Gastrocnemius medialis (tissue), 4 donors: ENCODE data around the gene OR6B2. TPM values are rescaled to one million over a fixed set of nuclear protein-coding genes. Genes with fewer than 3 reads are reported as not detected.
"Not testable (repeated sequence)": the region's sequence is repeated elsewhere in the genome, so short reads cannot be mapped to it uniquely, and the experiment has no call there.

Experiments
- ATAC-seq, 2 donors: fragments of 150-250 bp; one replicate each; pipeline ENCODE4 v1.9.1; 2016
- DNase-seq, 2 donors: peaks; one replicate each; pipeline ENCODE4 v3.0.0-alpha.2; 2019
- H3K27ac ChIP-seq, 4 donors: fragments of 200-600 bp; sonication (generic); 1 replicate in 1 of 4; 2 replicates in 3 of 4; pipeline ENCODE4 v1.5.1; 2016 to 2018; ENCODE audit warnings: mild to moderate bottlenecking in 2 of 4, moderate library complexity in 1 of 4
- H3K27me3 ChIP-seq, 3 donors: fragments of 200-600 bp; sonication (generic) in 2 of 3; 1 replicate in 1 of 3; 2 replicates in 2 of 3; pipeline versions ENCODE4 v1.5.1 to v1.6.0; 2016 to 2019; ENCODE audit warnings: mild to moderate bottlenecking in 1 of 3, moderate library complexity in 1 of 3
- H3K36me3 ChIP-seq, 2 donors: fragments of 200-600 bp; sonication (generic) in 1 of 2; one replicate each; pipeline ENCODE4 v1.5.1; 2017 to 2018
- H3K4me1 ChIP-seq, 2 donors: fragments of 200-600 bp; sonication (generic) in 1 of 2; one replicate each; pipeline ENCODE4 v1.5.1; 2016 to 2017; ENCODE audit warnings: mild to moderate bottlenecking in 2 of 2
- H3K4me3 ChIP-seq, 4 donors: fragments of 200-600 bp; sonication (generic) in 3 of 4; 1 replicate in 1 of 4; 2 replicates in 3 of 4; pipeline ENCODE4 v1.5.1; 2016 to 2019; ENCODE audit warnings: mild to moderate bottlenecking in 2 of 4
- H3K9me3 ChIP-seq, 3 donors: fragments of 200-600 bp; sonication (generic) in 2 of 3; 1 replicate in 1 of 3; 2 replicates in 2 of 3; pipeline ENCODE4 v1.5.1; 2016 to 2019
- CTCF ChIP-seq, 5 experiments: fragments of 450-650 bp in 3 of 5; fragments of 200-600 bp in 2 of 5; sonication (generic) in 2 of 5; IDR thresholded peaks in 4 of 5; conservative IDR thresholded peaks in 1 of 5; 1 replicate in 4 of 5; 2 replicates in 1 of 5; pipeline ENCODE4 v1.5.1; 2016 to 2019; ENCODE audit warnings: antibody characterized with exemption in 5 of 5, mild to moderate bottlenecking in 3 of 5, moderate library complexity in 3 of 5
- POLR2A ChIP-seq, 2 donors: fragments of 450-650 bp; IDR thresholded peaks; one replicate each; pipeline ENCODE4 v1.6.1; 2017; ENCODE audit warnings: antibody characterized with exemption in 2 of 2, mild to moderate bottlenecking in 2 of 2, moderate library complexity in 2 of 2
- in situ Hi-C, 4 donors: fragments of 200-750 bp; cut with MboI; loops; one replicate each; pipeline versions ENCODE4 v1.15.0 to v1.8.0; 2017; ENCODE audit warnings: low sequenced_read_pairs in 4 of 4
- intact Hi-C: fragments of 100-400 bp; cut with DNase I; formaldehyde crosslinking; loops from one replicate; pipeline ENCODE4 v1.15.1; 2023; ENCODE audit warnings: low total_unique reads
- total RNA-seq, 4 donors: library from RNA; depleted of rRNA; stranded (reverse); fragments of >200 nt; gene quantifications; one replicate each; pipeline versions ENCODE4 v1.1.0 to v1.2.3, GENCODE V29; 2016

Gene OR6B2
- total RNA-seq, 4 donors from 2014 or later = not detected

- H3K4me1 ChIP-seq = no peaks in the 10 kb centered on the region
- in situ Hi-C loops (loop anchor here in 1 of 4 donors (10.0 kb wide), 1 partner anchor 92 kb away; the partner anchor contains the start of gene OTOS), intact Hi-C loops (no loop called here)
- no peak for ATAC-seq
- TF ChIP-seq CTCF (IDR thresholded peaks at IDR 0.05 in 4 of 5, conservative IDR thresholded peaks at IDR 0.05 in 1 of 5) (no peak), POLR2A (IDR thresholded peaks at IDR 0.05) (no peak)
- no peaks in the 10 kb centered on the region for H3K9me3 ChIP-seq
- peaks cover 32 to 38% (median 38%) of the 10 kb centered on the region in 3 donors for H3K27me3 ChIP-seq
- no peaks in the 10 kb centered on the region for H3K36me3 ChIP-seq
- no peak overlapping the region for H3K27ac ChIP-seq
- H3K4me3 ChIP-seq = no peak overlapping the region
- no peak for DNase-seq
Observed at GRCh38 chr2:240052524-240052923, 22.3 kb upstream of the OR6B2 start.

- no peak for ATAC-seq
- intact Hi-C loops (no loop called here), in situ Hi-C loops (loop anchor here in 1 of 4 donors (10.0 kb wide), 1 partner anchor 93 kb away; the partner anchor contains the start of gene OTOS)
- no peak for TF ChIP-seq CTCF (IDR thresholded peaks at IDR 0.05 in 4 of 5, conservative IDR thresholded peaks at IDR 0.05 in 1 of 5)
- no peak for TF ChIP-seq POLR2A (IDR thresholded peaks at IDR 0.05)
- no peaks in the 10 kb centered on the region for H3K36me3 ChIP-seq
- no peaks in the 10 kb centered on the region for H3K9me3 ChIP-seq
- H3K27me3 ChIP-seq = peaks cover 32 to 40% (median 39%) of the 10 kb centered on the region in 3 donors
- DNase-seq = no peak
- no peak overlapping the region for H3K27ac ChIP-seq
- H3K4me3 ChIP-seq = no peak overlapping the region
- H3K4me1 ChIP-seq = no peaks in the 10 kb centered on the region
Observed at GRCh38 chr2:240051697-240052096, 21.5 kb upstream of the OR6B2 start.

- Histone ChIP-seq H3K27me3 (peaks cover 34 to 39% (median 39%) of the 10 kb centered on the region in 3 donors), H3K9me3 (no peaks in the 10 kb centered on the region), H3K4me3 (no peak overlapping the region), H3K27ac (no peak overlapping the region), H3K4me1 (no peaks in the 10 kb centered on the region), H3K36me3 (no peaks in the 10 kb centered on the region)
- TF ChIP-seq CTCF (IDR thresholded peaks at IDR 0.05 in 4 of 5, conservative IDR thresholded peaks at IDR 0.05 in 1 of 5) (no peak), POLR2A (IDR thresholded peaks at IDR 0.05) (no peak)
- in situ Hi-C loops = loop anchor here in 1 of 4 donors (10.0 kb wide), 1 partner anchor 95 kb away; the partner anchor contains the start of gene OTOS
- intact Hi-C loops = no loop called here
- ATAC-seq (no peak), DNase-seq (no peak)
Observed at GRCh38 chr2:240050278-240050677, 20.0 kb upstream of the OR6B2 start.

- DNase-seq (no peak), ATAC-seq (no peak)
- H3K27ac ChIP-seq = no peak overlapping the region
- no peak for TF ChIP-seq CTCF (IDR thresholded peaks at IDR 0.05 in 4 of 5, conservative IDR thresholded peaks at IDR 0.05 in 1 of 5)
- no peak for TF ChIP-seq POLR2A (IDR thresholded peaks at IDR 0.05)
- in situ Hi-C loops = no loop called here
- H3K4me1 ChIP-seq = no peaks in the 10 kb centered on the region
- H3K27me3 ChIP-seq = peaks cover 21 to 28% (median 24%) of the 10 kb centered on the region in 3 donors
- no peaks in the 10 kb centered on the region for H3K36me3 ChIP-seq
- H3K4me3 ChIP-seq = no peak overlapping the region
- intact Hi-C loops = no loop called here
- no peaks in the 10 kb centered on the region for H3K9me3 ChIP-seq
Observed at GRCh38 chr2:240048237-240048636, 18.0 kb upstream of the OR6B2 start.

- in situ Hi-C loops (no loop called here), intact Hi-C loops (no loop called here)
- no peak for TF ChIP-seq CTCF (IDR thresholded peaks at IDR 0.05 in 4 of 5, conservative IDR thresholded peaks at IDR 0.05 in 1 of 5)
- no peak for TF ChIP-seq POLR2A (IDR thresholded peaks at IDR 0.05)
- H3K27ac ChIP-seq = no peak overlapping the region
- peaks cover 5 to 16% (median 11%) of the 10 kb centered on the region in 3 donors for H3K27me3 ChIP-seq
- no peak for DNase-seq
- no peak overlapping the region for H3K4me3 ChIP-seq
- no peak for ATAC-seq
- no peaks in the 10 kb centered on the region for H3K36me3 ChIP-seq
- H3K4me1 ChIP-seq = no peaks in the 10 kb centered on the region
- no peaks in the 10 kb centered on the region for H3K9me3 ChIP-seq
Observed at GRCh38 chr2:240045098-240045497, 14.9 kb upstream of the OR6B2 start.

GRCh38 chr2:240044096-240044495 is 13.9 kb upstream of the OR6B2 start:
- H3K4me1 ChIP-seq, H3K4me3 ChIP-seq, H3K36me3 ChIP-seq, DNase-seq, H3K27ac ChIP-seq, H3K9me3 ChIP-seq, intact Hi-C loops, ATAC-seq, in situ Hi-C loops: not testable (repeated sequence)
- H3K27me3 ChIP-seq = peaks cover 5 to 15% (median 11%) of the 10 kb centered on the region in 3 donors
